ENCODE data around the gene GLRA2. TPM values are rescaled to one million over a fixed set of nuclear protein-coding genes. Genes with fewer than 3 reads are reported as not detected.

GLRA2 gene
- total RNA-seq, 1 donor from 2014 or later, result 1.0 TPM

DNA sequence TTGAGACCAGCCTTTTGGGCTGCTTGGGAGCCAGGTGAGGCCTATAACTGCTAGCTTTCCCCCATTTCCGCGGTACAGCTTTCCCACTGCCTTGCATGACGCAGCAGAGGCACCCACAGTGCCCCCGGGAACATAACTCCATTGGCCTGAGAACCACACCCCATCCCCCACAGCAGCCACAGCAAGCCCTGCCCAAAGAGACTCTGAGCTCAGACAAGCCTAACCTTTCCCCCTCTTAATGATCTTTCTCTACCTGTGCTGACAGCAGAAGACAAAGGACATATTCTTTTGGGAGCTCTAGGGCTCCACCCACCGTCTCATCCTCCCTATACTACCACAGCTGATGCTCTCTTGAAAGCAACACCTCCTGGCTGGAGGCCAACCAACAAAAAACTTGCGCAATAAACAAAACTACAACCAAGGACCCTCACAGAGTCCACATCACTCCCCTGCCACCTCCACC lies 228.7 kb downstream of the GLRA2 start:
- no peak overlapping the region for H3K27ac ChIP-seq (ENCODE audit: low read depth, low read length)
- no peaks in the 10 kb centered on the region for H3K27me3 ChIP-seq (ENCODE audit: control insufficient read depth in 3 of 3, insufficient read depth in 3 of 3, low read length in 3 of 3)
- H3K9ac ChIP-seq (ENCODE audit: low read depth in 1 of 3, low read length in 3 of 3), result no peak overlapping the region
- H3K4me1 ChIP-seq (ENCODE audit: control insufficient read depth in 3 of 3, insufficient read depth in 3 of 3, low read length in 3 of 3), result no peaks in the 10 kb centered on the region
- H3K4me3 ChIP-seq (ENCODE audit: low read length in 3 of 3), result no peak overlapping the region
- peaks cover 0 to 1% (median 0%) of the 10 kb centered on the region in 3 donors for H3K9me3 ChIP-seq (ENCODE audit: control insufficient read depth in 3 of 3, low read length in 3 of 3)
- H3K36me3 ChIP-seq (ENCODE audit: control insufficient read depth in 3 of 3, insufficient read depth in 3 of 3, low read length in 3 of 3), result no peaks in the 10 kb centered on the region

DNA sequence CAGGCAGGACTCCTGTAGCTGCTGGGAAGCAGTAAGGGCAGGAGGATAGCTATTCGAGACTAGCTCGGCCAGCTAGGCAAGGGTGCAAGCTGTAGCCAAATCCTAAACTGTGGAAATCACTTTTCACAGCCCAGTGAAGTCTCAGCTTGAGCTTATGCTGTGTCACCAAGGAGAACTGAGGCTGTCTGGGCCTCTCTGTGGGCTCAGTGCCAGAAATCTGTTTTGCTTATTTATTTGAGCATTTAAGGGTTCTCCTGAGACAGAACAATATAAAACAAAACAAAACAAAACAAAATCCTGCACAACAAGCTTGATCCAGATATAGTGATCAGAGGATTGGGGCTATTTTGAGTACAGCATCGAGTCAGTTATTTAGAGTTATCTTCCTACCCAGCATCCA lies 246.1 kb downstream of the GLRA2 start:
- Histone ChIP-seq H3K27me3 (ENCODE audit: control insufficient read depth in 3 of 3, insufficient read depth in 3 of 3, low read length in 3 of 3) (no peaks in the 10 kb centered on the region), H3K4me3 (ENCODE audit: low read length in 3 of 3) (no peak overlapping the region), H3K27ac (ENCODE audit: low read depth, low read length) (no peak overlapping the region), H3K36me3 (ENCODE audit: control insufficient read depth in 3 of 3, insufficient read depth in 3 of 3, low read length in 3 of 3) (no peaks in the 10 kb centered on the region), H3K9ac (ENCODE audit: low read depth in 1 of 3, low read length in 3 of 3) (no peak overlapping the region), H3K9me3 (ENCODE audit: control insufficient read depth in 3 of 3, low read length in 3 of 3) (no peaks in the 10 kb centered on the region), H3K4me1 (ENCODE audit: control insufficient read depth in 3 of 3, insufficient read depth in 3 of 3, low read length in 3 of 3) (no peaks in the 10 kb centered on the region)

DNA sequence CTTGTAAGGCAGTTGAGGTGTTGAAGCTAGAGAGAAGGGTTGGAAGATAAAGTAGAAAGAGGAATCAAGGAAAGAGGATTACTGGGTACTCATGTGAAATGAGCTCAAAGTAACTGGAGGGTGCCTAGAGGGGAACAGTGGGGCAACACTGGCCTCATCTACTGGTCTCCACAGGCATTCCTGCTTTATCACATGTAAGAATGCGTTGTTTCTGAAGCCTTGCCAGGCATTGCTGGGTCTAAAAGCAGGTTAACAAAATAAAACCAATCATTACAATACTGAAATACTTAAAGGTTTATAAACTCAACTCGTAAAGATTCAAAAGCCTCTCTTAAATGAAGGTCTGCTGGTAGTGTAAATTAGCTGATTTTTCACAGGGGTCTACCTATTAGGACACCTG lies 247.6 kb downstream of the GLRA2 start:
- no peak overlapping the region for H3K4me3 ChIP-seq (ENCODE audit: low read length in 3 of 3)
- H3K27ac ChIP-seq (ENCODE audit: low read depth, low read length), result no peak overlapping the region
- H3K27me3 ChIP-seq (ENCODE audit: control insufficient read depth in 3 of 3, insufficient read depth in 3 of 3, low read length in 3 of 3), result no peaks in the 10 kb centered on the region
- H3K9me3 ChIP-seq (ENCODE audit: control insufficient read depth in 3 of 3, low read length in 3 of 3), result no peaks in the 10 kb centered on the region
- H3K36me3 ChIP-seq (ENCODE audit: control insufficient read depth in 3 of 3, insufficient read depth in 3 of 3, low read length in 3 of 3), result no peaks in the 10 kb centered on the region
- no peaks in the 10 kb centered on the region for H3K4me1 ChIP-seq (ENCODE audit: control insufficient read depth in 3 of 3, insufficient read depth in 3 of 3, low read length in 3 of 3)
- no peak overlapping the region for H3K9ac ChIP-seq (ENCODE audit: low read depth in 1 of 3, low read length in 3 of 3)

DNA sequence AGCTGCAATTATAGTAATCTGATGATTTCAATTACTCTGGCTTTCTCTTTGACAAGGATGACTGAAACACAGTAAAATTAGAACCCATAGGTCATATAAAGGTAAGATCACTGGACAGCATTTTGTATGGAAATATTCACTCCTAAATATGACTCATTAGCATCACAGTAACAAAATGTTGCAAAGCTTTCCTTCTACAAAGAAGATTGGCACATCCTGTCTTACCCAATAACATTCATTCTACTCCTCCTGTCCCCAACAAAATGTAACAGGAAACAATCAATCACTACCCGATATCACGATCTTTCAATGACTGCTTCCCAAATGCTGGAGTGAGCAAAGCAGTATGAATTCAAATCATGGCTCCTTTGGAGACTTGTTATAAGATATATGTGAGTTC lies 248.2 kb downstream of the GLRA2 start:
- no peaks in the 10 kb centered on the region for H3K4me1 ChIP-seq (ENCODE audit: control insufficient read depth in 3 of 3, insufficient read depth in 3 of 3, low read length in 3 of 3)
- no peak overlapping the region for H3K4me3 ChIP-seq (ENCODE audit: low read length in 3 of 3)
- no peaks in the 10 kb centered on the region for H3K9me3 ChIP-seq (ENCODE audit: control insufficient read depth in 3 of 3, low read length in 3 of 3)
- no peak overlapping the region for H3K9ac ChIP-seq (ENCODE audit: low read depth in 1 of 3, low read length in 3 of 3)
- H3K27ac ChIP-seq (ENCODE audit: low read depth, low read length), result no peak overlapping the region
- no peaks in the 10 kb centered on the region for H3K27me3 ChIP-seq (ENCODE audit: control insufficient read depth in 3 of 3, insufficient read depth in 3 of 3, low read length in 3 of 3)
- H3K36me3 ChIP-seq (ENCODE audit: control insufficient read depth in 3 of 3, insufficient read depth in 3 of 3, low read length in 3 of 3), result no peaks in the 10 kb centered on the region

DNA sequence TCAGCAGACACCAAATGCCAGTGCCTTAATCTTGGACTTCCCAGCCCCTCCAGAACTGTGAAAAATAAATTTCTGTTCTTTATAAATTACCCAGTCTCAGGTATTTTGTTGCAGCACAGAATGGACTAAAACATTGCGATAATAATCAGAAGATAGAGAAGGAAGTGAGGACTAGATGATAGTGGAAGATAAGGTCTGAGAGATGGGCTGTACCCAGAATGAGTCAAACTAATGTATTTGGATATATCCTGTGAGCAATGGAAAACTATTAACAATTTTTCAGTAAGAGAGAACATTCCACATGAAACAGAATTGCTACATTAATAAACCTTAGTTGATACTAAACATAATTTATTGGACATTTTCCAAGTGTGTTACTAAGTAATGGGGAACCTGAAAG lies 250.2 kb downstream of the GLRA2 start:
- Histone ChIP-seq H3K27ac (ENCODE audit: low read depth, low read length) (no peak overlapping the region), H3K9ac (ENCODE audit: low read depth in 1 of 3, low read length in 3 of 3) (no peak overlapping the region), H3K9me3 (ENCODE audit: control insufficient read depth in 3 of 3, low read length in 3 of 3) (no peaks in the 10 kb centered on the region), H3K4me1 (ENCODE audit: control insufficient read depth in 3 of 3, insufficient read depth in 3 of 3, low read length in 3 of 3) (no peaks in the 10 kb centered on the region), H3K4me3 (ENCODE audit: low read length in 3 of 3) (no peak overlapping the region), H3K27me3 (ENCODE audit: control insufficient read depth in 3 of 3, insufficient read depth in 3 of 3, low read length in 3 of 3) (no peaks in the 10 kb centered on the region), H3K36me3 (ENCODE audit: control insufficient read depth in 3 of 3, insufficient read depth in 3 of 3, low read length in 3 of 3) (no peaks in the 10 kb centered on the region)

Data from skeletal muscle tissue (tissue), 4 donors.